ENCODE results near the gene DNMT1. TPM values are rescaled to one million over a fixed set of nuclear protein-coding genes. Genes with fewer than 3 reads are reported as not detected.

DNMT1 gene
- total RNA-seq, 6 experiments from 2014 or later, result 12.6 to 37.3 (median 24.4) TPM

- Histone ChIP-seq H3K4me3 (peak within 1 kb of the TSS; percentile 81 to 98 (median 90)), H3K4me1 (peaks cover 0 to 7% (median 3%) of the 10 kb centered on the region in 4 donors), H3K27me3 (no peaks in the 10 kb centered on the region), H3K36me3 (peaks cover 0 to 40% (median 26%) of the 10 kb centered on the region in 4 donors), H3K9me3 (no peaks in the 10 kb centered on the region), H3K27ac (peak within 1 kb of the TSS; percentile 14 to 31 (median 20))
- intact Hi-C loops (cut with DNase I), result no loop called here
- 2% methylated on average over 14 of the region's 71 CpGs for WGBS (ENCODE audit: insufficient coverage, low coverage, low lambda C conversion rate, missing lambda C conversion rate)
- peak; percentile 98 to 99 (median 99) for DNase-seq
- ATAC-seq, result peak; percentile 94 to 98 (median 94)
- TF ChIP-seq POLR2A (IDR thresholded peaks at IDR 0.05) (peak; percentile 62), CTCF (IDR thresholded peaks at IDR 0.05) (no peak)
These were observed 88.4 kb downstream of the DNMT1 start, which contains the start of gene PPAN for GRCh38 chr19:10106100-10106936. TSS of gene PPAN (plus strand) at chr19:10106362. CDS start at chr19:10106395, 33 bp downstream.

GRCh38 chr19:10105509-10106099, 89.1 kb downstream of the DNMT1 start:
- intact Hi-C loops (cut with DNase I), result no loop called here
- ATAC-seq, result peak in 1 of 4 donors; percentile 2
- Histone ChIP-seq H3K36me3 (peaks cover 0 to 33% (median 20%) of the 10 kb centered on the region in 4 donors), H3K27ac (peak overlapping the region in 1 of 3 donors; percentile 22), H3K4me1 (peaks cover 0 to 7% (median 3%) of the 10 kb centered on the region in 4 donors), H3K9me3 (no peaks in the 10 kb centered on the region), H3K4me3 (peak overlapping the region in 1 of 3 donors; percentile 81), H3K27me3 (no peaks in the 10 kb centered on the region)
- DNase-seq, result no peak
- TF ChIP-seq POLR2A (IDR thresholded peaks at IDR 0.05), result no peak
- TF ChIP-seq CTCF (IDR thresholded peaks at IDR 0.05), result no peak
- WGBS (ENCODE audit: insufficient coverage, low coverage, low lambda C conversion rate, missing lambda C conversion rate), result 22% methylated on average over 9 of the region's 16 CpGs

- H3K27ac ChIP-seq, result peak overlapping the region in 2 of 3 donors; percentile 9 to 22
- peak in 3 of 4 donors; percentile 7 to 14 (median 9) for ATAC-seq
These were observed 89.9 kb downstream of the DNMT1 start for GRCh38 chr19:10104665-10105508.

More at GRCh38 chr19:10104665-10105508, 89.9 kb downstream of the DNMT1 start:
- Histone ChIP-seq H3K36me3 (peaks cover 0 to 25% (median 14%) of the 10 kb centered on the region in 4 donors), H3K4me3 (no peak overlapping the region), H3K4me1 (peaks cover 0 to 7% (median 3%) of the 10 kb centered on the region in 4 donors), H3K9me3 (no peaks in the 10 kb centered on the region), H3K27me3 (no peaks in the 10 kb centered on the region)
- no peak for DNase-seq
- TF ChIP-seq CTCF (IDR thresholded peaks at IDR 0.05) (no peak), POLR2A (IDR thresholded peaks at IDR 0.05) (no peak)
- WGBS (ENCODE audit: insufficient coverage, low coverage, low lambda C conversion rate, missing lambda C conversion rate), result 46% methylated on average over 11 of the region's 15 CpGs
- intact Hi-C loops (cut with DNase I), result no loop called here

Measured in right lobe of liver (tissue), 6 donors.